Testis (tissue), 2 donors: Measurements from ENCODE around the gene SRPK1.

Experiments
- POLR2A ChIP-seq: fragments of 450-650 bp; IDR thresholded peaks from one replicate; pipeline ENCODE4 v1.6.1; 2017; ENCODE audit warnings: antibody characterized with exemption, mild to moderate bottlenecking, moderate library complexity
- TF ChIP-seq, protein P1 (sequence below), 3 experiments: fragments of 450-650 bp in 2 of 3; fragments of 200-600 bp in 1 of 3; sonication (generic) in 1 of 3; IDR thresholded peaks; one replicate each; pipeline ENCODE4 v1.5.1; 2016 to 2019; ENCODE audit warnings: antibody characterized with exemption in 3 of 3, mild to moderate bottlenecking in 2 of 3, moderate library complexity in 1 of 3

DNA sequence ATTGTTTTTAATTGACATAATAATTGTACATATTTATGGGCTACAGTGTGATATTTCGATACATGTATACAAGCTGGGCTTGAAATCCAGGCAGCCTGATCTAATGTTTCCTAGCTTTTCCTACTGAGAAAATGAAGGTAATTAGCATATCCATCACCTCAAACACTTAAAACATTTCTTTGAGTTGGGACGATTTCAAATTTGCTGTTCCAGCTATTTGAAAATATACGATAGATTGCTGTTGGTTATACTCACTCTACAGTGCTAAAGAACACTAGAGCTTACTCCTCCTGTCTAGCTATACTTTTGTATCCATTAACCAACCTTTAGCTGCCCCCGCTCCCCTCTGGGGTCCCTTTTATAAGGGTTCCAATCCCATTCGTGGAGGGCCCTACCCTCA is 111.1 kb downstream of the SRPK1 start:
- TF ChIP-seq, protein P1, sequence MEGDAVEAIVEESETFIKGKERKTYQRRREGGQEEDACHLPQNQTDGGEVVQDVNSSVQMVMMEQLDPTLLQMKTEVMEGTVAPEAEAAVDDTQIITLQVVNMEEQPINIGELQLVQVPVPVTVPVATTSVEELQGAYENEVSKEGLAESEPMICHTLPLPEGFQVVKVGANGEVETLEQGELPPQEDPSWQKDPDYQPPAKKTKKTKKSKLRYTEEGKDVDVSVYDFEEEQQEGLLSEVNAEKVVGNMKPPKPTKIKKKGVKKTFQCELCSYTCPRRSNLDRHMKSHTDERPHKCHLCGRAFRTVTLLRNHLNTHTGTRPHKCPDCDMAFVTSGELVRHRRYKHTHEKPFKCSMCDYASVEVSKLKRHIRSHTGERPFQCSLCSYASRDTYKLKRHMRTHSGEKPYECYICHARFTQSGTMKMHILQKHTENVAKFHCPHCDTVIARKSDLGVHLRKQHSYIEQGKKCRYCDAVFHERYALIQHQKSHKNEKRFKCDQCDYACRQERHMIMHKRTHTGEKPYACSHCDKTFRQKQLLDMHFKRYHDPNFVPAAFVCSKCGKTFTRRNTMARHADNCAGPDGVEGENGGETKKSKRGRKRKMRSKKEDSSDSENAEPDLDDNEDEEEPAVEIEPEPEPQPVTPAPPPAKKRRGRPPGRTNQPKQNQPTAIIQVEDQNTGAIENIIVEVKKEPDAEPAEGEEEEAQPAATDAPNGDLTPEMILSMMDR (IDR thresholded peaks at IDR 0.05): no peak
- TF ChIP-seq POLR2A: no peak
